Umbilical cord (tissue), 2 donors: ENCODE data around the gene CBLN4. TPM values are rescaled to one million over a fixed set of nuclear protein-coding genes. Genes with fewer than 3 reads are reported as not detected.

Source experiments
- DNase-seq: peaks from one replicate; pipeline ENCODE4 v3.0.0-alpha.2; 2015; ENCODE audit warnings: low spot score
- total RNA-seq: library from RNA; depleted of rRNA; stranded (reverse); fragments of >200 nt; gene quantifications from one replicate; pipeline ENCODE4 v1.2.3, GENCODE V29; 2014; ENCODE audit warnings: low replicate concordance; ENCODE audit not compliant: insufficient read depth

CBLN4 gene
- 9.9 TPM for total RNA-seq

DNA sequence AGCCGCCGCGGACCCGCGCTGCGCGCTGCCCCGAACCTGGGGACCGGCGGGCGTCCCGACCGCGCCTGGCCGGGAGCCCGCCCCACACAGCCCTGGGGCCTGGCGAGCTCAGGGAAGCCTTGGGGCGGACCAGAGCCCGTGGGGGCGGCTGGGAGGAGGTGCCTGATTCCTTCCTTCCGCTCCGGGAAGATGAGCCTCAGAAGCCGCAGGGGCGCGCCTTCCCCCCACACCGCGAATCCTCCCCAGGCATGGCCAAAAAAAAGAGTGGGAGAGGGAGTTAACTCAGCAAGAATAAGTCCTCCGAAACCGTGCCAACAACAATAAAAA, at the start of gene CBLN4:
TSS of gene CBLN4 (minus strand) at position 131 of the 327 bp plus-strand sequence. CDS start 1,348 bp downstream, outside the sequence.
- peak; percentile 74 for DNase-seq

DNA sequence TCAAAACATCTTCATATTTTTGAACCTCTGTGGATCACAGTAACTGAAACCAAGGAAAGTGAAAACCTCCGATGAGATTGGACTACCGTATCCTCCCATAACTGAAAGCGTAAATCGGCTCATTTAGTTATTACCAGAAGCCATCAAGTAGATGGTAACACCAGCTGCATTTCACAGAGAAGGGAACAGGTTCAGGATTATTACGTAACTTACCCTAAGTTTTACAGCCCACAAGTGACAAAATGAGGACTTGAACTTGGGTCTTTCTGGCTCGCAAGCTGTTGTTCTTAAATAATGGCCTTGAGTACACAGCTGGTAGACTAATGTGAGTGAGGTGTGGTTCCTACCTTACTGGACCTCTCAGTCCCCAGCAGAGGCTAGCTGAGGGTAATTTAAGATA, 37.9 kb upstream of the CBLN4 start:
- DNase-seq: no peak

- no peak for DNase-seq
These were observed 26.9 kb upstream of the CBLN4 start for GRCh38 chr20:56032251-56032650.

GRCh38 chr20:56018716-56019115, 13.4 kb upstream of the CBLN4 start:
- no peak for DNase-seq

- no peak for DNase-seq
These were observed 12.9 kb upstream of the CBLN4 start for GRCh38 chr20:56018194-56018593.

- no peak for DNase-seq
These were observed 12.2 kb upstream of the CBLN4 start for GRCh38 chr20:56017560-56017959.

GRCh38 chr20:56014998-56015397, 9.7 kb upstream of the CBLN4 start:
- no peak for DNase-seq

DNA sequence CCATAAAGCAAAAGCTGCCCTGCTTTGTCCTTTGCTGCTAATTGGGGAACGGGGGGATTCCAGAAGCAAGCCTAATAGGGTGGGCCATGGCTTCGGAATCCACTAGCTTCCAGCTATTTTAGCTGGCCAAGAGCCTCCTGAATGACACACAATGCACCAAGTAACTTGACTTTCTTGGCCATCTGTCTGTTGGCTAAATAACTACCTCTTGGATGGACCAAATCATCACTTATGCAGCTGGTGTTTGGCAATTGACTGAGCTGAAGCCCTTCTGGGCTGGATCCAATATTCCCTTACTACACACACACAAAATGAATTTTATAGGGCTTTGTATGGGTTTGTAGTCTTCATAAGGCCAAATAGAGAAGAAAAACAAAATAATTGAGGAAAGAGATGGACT, 8.8 kb upstream of the CBLN4 start:
- no peak for DNase-seq

- peak; percentile 17 for DNase-seq
These were observed 519 bp downstream of the CBLN4 start for GRCh38 chr20:56004611-56005388.

DNA sequence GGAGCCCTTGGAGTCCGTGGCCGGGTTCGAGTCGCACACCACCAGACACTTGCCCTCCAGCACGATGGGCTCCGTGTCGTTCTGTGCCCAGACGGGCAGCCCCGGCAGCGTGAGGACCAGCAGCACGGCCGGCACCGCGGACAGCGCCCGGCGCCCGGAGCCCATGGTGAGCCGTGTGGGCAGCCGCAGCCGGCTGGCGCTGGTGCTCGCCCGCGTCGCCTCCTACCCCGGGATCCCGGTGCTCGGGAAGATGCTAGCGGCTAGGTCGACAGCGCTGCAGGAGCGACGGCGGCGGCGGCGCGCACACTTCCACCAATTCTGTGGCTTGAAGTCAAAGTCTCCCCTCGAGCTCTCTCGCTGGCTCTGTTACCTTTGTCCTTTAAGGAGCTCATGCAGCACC, 1.3 kb downstream of the CBLN4 start:
- peak; percentile 49 for DNase-seq

GRCh38 chr20:56002908-56003800, 2.2 kb downstream of the CBLN4 start:
- DNase-seq: peak; percentile 32

GRCh38 chr20:56001890-56002289, 3.4 kb downstream of the CBLN4 start:
- DNase-seq: no peak

DNA sequence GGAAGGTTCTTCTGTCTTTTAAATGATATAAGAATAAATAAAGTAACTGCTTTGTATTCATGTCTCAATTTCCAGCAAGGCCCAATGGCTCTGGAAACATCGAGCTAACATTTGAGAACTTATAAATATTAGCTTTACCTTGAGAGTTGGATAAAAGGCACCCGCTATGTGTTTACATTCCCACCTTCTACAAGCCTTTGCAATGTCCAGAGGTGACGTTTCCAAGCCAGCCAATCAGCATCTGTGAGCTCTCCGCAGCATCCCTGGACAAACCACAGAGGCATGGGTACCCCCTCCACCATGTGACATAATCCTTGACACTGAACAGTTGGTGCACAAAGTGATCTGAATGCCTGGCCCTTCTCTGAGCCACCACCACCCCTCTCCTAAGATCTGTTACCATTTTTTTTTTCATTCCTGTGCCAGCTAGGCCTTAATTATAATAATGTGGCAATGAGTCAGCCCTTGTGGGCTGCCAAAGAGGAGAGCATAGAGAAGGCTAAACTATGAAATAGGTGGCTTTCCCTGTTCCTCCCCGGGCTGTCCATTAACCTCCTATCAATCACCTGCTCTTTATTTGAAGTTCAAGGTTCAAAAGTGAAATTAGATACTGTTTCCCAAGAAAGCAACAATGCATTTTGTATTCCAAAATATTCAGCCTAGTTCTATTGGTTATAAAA, 4.1 kb downstream of the CBLN4 start:
- DNase-seq: no peak

DNA sequence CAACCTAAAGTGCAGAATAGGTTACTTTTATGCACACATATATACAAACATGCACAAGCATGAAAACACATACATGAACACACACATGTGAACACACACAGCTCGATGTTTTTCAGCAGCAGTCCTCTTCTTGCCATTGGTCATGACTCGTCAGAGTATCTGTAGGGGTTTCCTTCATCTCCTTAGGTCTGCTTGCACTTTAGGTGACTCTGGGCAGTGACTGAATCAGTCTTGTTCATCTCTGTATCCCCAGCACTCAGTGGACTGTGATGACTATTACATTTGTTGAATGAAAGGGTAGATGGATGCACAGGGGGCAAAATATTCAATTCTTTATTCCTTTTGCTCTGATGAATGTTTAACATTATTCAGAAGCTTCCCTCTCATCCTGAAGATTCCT, 26.8 kb downstream of the CBLN4 start:
- no peak for DNase-seq

GRCh38 chr20:55977690-55978459, 27.4 kb downstream of the CBLN4 start:
- peak; percentile 83 for DNase-seq

- DNase-seq: no peak
These were observed 30.7 kb downstream of the CBLN4 start for GRCh38 chr20:55974491-55975202.

DNA sequence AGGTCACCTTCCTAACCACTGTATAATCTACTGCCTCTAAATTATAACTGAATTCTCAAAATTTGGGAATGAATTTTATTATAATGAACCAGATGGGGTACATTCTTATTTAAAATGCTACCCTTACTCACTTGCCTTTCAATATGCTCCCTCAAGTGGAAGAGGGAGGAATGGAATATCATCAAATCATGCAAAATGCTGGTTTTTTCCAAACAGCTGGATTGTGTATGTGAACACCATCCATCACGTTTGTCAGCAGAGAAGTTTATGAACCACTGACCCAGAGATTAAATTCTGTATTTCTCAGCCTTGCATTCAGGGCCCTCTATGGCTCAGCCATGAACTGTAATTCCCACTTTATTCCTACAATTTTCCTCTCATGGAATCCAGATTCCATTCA, 40.5 kb downstream of the CBLN4 start:
- DNase-seq: peak; percentile 13

DNA sequence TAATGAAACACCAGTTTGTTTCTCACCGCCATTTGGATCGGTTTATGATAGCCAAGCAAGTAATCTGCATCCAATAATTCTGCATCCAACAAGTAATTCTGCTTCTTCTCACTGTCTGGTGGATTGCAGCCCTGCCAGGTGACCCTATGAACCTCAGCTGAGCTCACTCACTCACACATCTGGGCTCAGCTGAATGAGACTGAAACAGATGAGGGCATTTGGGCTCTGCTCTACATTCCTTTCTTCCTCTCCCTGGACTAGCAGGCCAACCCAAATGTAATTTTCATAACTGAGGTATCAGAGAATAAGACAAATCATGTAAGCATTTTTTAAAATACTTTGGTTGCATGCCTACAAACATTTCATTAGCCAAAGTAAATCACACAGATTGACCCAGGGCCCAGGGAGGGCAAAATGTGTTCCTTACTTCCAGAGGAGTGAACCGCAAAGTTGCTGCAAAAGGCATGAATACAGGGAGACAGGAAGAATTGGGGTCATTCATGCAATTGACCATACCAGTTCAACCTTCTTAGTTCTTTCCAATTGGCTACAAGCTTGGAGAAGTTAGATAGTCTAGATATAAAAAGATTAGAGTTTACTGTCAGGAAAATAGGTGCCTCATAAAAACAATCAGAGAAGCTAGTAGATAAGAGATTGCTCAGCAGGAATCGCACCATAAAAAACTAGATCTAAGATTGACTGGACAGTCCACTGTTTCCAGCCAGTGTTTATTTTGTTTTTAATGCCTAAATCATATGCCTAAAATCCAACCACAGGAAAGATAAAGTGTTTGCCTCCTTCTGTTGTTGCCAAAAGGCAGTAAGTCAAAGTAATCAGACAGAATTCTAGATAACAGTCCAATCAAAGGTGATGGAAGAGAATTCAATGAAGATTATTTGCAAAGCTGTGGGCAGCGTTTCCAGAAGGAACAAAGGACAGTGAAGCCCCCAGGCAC, 43.7 kb downstream of the CBLN4 start:
- DNase-seq: peak; percentile 89

- peak; percentile 80 for DNase-seq
These were observed 52.1 kb downstream of the CBLN4 start for GRCh38 chr20:55953201-55953600.

- DNase-seq: no peak
These were observed 57.6 kb downstream of the CBLN4 start for GRCh38 chr20:55947701-55948100.
